Endodermal cell (in vitro differentiated cells): Measurements from ENCODE around the gene HOXB4. TPM values are rescaled to one million over a fixed set of nuclear protein-coding genes. Genes with fewer than 3 reads are reported as not detected.

Experiments used
- DNase-seq: peaks from one replicate; pipeline ENCODE4 v3.0.0-alpha.2; 2017
- H3K27ac ChIP-seq: 2 replicates; pipeline ENCODE4 v1.5.1; 2013; ENCODE audit warnings: mild to moderate bottlenecking, low read depth, low read length, moderate library complexity
- H3K27me3 ChIP-seq: 2 replicates; pipeline ENCODE4 v1.6.1; 2013; ENCODE audit warnings: mild to moderate bottlenecking, low read length, moderate library complexity; ENCODE audit not compliant: insufficient read depth, control insufficient read depth, poor library complexity, severe bottlenecking
- H3K36me3 ChIP-seq: 2 replicates; pipeline ENCODE4 v1.7.0; 2013; ENCODE audit warnings: mild to moderate bottlenecking, low read length, moderate library complexity; ENCODE audit not compliant: control insufficient read depth, insufficient read depth
- H3K4me1 ChIP-seq: one replicate; pipeline ENCODE4 v1.7.0; 2013; ENCODE audit warnings: low read length; ENCODE audit not compliant: control insufficient read depth, insufficient read depth
- H3K4me3 ChIP-seq: 2 replicates; pipeline ENCODE4 v1.5.1; 2013; ENCODE audit warnings: mild to moderate bottlenecking, low read length, moderate library complexity
- H3K9ac ChIP-seq: 2 replicates; pipeline ENCODE4 v1.6.1; 2013; ENCODE audit warnings: mild to moderate bottlenecking, low read length, moderate library complexity; ENCODE audit not compliant: poor library complexity, severe bottlenecking; ENCODE audit errors: extremely low read depth
- H3K9me3 ChIP-seq: 2 replicates; pipeline ENCODE4 v1.6.1; 2013; ENCODE audit warnings: mild to moderate bottlenecking, low read length, moderate library complexity; ENCODE audit not compliant: control insufficient read depth
- H3K27ac Mint-ChIP-seq: 2 replicates; pipeline ENCODE4 v1.8.0; 2020; ENCODE audit warnings: mixed read lengths
- H3K27me3 Mint-ChIP-seq: 2 replicates; pipeline ENCODE4 v1.8.0; 2021; ENCODE audit warnings: mild to moderate bottlenecking, mixed read lengths; ENCODE audit not compliant: insufficient read depth
- H3K36me3 Mint-ChIP-seq: 2 replicates; pipeline ENCODE4 v1.8.0; 2020; ENCODE audit warnings: low read depth, mixed read lengths
- H3K4me1 Mint-ChIP-seq: 2 replicates; pipeline ENCODE4 v1.8.0; 2020; ENCODE audit warnings: mixed read lengths
- H3K4me3 Mint-ChIP-seq: 2 replicates; pipeline ENCODE4 v1.8.0; 2020; ENCODE audit warnings: mild to moderate bottlenecking, moderate library complexity, mixed read lengths
- H3K9me3 Mint-ChIP-seq: 2 replicates; pipeline ENCODE4 v1.8.0; 2020; ENCODE audit warnings: mild to moderate bottlenecking, mixed read lengths
- CTCF ChIP-seq: fragments of 200-600 bp; sonication (generic); conservative IDR thresholded peaks from 2 replicates; pipeline ENCODE4 v1.5.0; 2021; ENCODE audit warnings: antibody characterized with exemption, mild to moderate bottlenecking
- WGBS, 2 experiments: methylation state at CpG; one replicate each; pipeline versions ENCODE4 v1.1.5 to v1.1.7; 2013; ENCODE audit warnings: missing lambda C conversion rate in 2 of 2, mixed read lengths in 1 of 2; ENCODE audit not compliant: insufficient coverage in 1 of 2, insufficient read length in 1 of 2; 5-methylcytosine and 5-hydroxymethylcytosine counted together
- total RNA-seq, 2 donors: library from RNA; stranded (reverse); fragmentation: NEBNext Ultra II Directional in 1 of 2; extraction: Animal tissue kit (Norgen Biotek cat#: 25700) in 1 of 2; gene quantifications; 2 replicates in 1 of 2; 3 replicates in 1 of 2; pipeline ENCODE4 v1.2.1, GENCODE V29; 2021

HOXB4 gene
- total RNA-seq, 2 donors from 2014 or later, result not detected

GRCh38 chr17:48541577-48542113 is 36.5 kb downstream of the HOXB4 start:
- Mint-ChIP-seq H3K4me3 (peak overlapping the region; percentile 57), H3K9me3 (no peaks in the 10 kb centered on the region), H3K36me3 (no peaks in the 10 kb centered on the region), H3K4me1 (peaks cover 25% of the 10 kb centered on the region), H3K27me3 (peaks cover 93% of the 10 kb centered on the region), H3K27ac (no peak overlapping the region)
- Histone ChIP-seq H3K9ac (no peak overlapping the region), H3K4me3 (peak overlapping the region; percentile 47), H3K9me3 (no peaks in the 10 kb centered on the region), H3K27ac (peak overlapping the region; percentile 76), H3K27me3 (peaks cover 80% of the 10 kb centered on the region), H3K36me3 (no peaks in the 10 kb centered on the region), H3K4me1 (no peaks in the 10 kb centered on the region)
- WGBS, 2 experiments, result 39 to 49% methylated on average over 22 to 35 of the region's 36 CpGs
- peak; percentile 79 for DNase-seq
- TF ChIP-seq CTCF, result no peak

GRCh38 chr17:48541036-48541576 is 37.0 kb downstream of the HOXB4 start:
- WGBS, 2 experiments, result 67 to 82% methylated on average over 5 to 11 of the region's 12 CpGs

GRCh38 chr17:48540213-48540612 is 37.9 kb downstream of the HOXB4 start:
- Histone ChIP-seq H3K27me3 (peaks cover 66% of the 10 kb centered on the region), H3K4me3 (no peak overlapping the region)
- H3K27me3 Mint-ChIP-seq, result peaks cover 90% of the 10 kb centered on the region

More at GRCh38 chr17:48541036-48541576, 37.0 kb downstream of the HOXB4 start:
- no peaks in the 10 kb centered on the region for H3K36me3 ChIP-seq
- H3K9ac ChIP-seq, result no peak overlapping the region
- TF ChIP-seq CTCF, result no peak
- no peak overlapping the region for H3K27ac Mint-ChIP-seq
- H3K9me3 Mint-ChIP-seq, result no peaks in the 10 kb centered on the region
- H3K4me1 ChIP-seq, result no peaks in the 10 kb centered on the region
- peaks cover 75% of the 10 kb centered on the region for H3K27me3 ChIP-seq
- H3K9me3 ChIP-seq, result no peaks in the 10 kb centered on the region
- DNase-seq, result peak; percentile 66
- peaks cover 20% of the 10 kb centered on the region for H3K4me1 Mint-ChIP-seq
- no peak overlapping the region for H3K4me3 ChIP-seq
- H3K27me3 Mint-ChIP-seq, result peaks cover 93% of the 10 kb centered on the region
- peak overlapping the region; percentile 76 for H3K27ac ChIP-seq
- H3K36me3 Mint-ChIP-seq, result no peaks in the 10 kb centered on the region
- peak overlapping the region; percentile 57 for H3K4me3 Mint-ChIP-seq

More at GRCh38 chr17:48540213-48540612, 37.9 kb downstream of the HOXB4 start:
- no peaks in the 10 kb centered on the region for H3K36me3 ChIP-seq
- no peak for DNase-seq
- no peaks in the 10 kb centered on the region for H3K9me3 ChIP-seq
- no peaks in the 10 kb centered on the region for H3K4me1 ChIP-seq
- no peaks in the 10 kb centered on the region for H3K9me3 Mint-ChIP-seq
- no peak overlapping the region for H3K27ac ChIP-seq
- H3K27ac Mint-ChIP-seq, result no peak overlapping the region
- no peak overlapping the region for H3K9ac ChIP-seq
- H3K36me3 Mint-ChIP-seq, result no peaks in the 10 kb centered on the region
- H3K4me3 Mint-ChIP-seq, result no peak overlapping the region
- WGBS, 2 experiments, result 81% methylated on average over 1 of the region's 1 CpG; no CpG with 5 or more reads in 1 of the 2 experiments
- no peak for TF ChIP-seq CTCF
- peaks cover 18% of the 10 kb centered on the region for H3K4me1 Mint-ChIP-seq
